Measurements from ENCODE around the gene RAB31.

GRCh38 chr18:9766076-9766481 is 58.0 kb downstream of the RAB31 start:
- no peak for TF ChIP-seq MLX (CRISPR knock-in tag; IDR thresholded peaks at IDR 0.05)
- TF ChIP-seq IRF2 (CRISPR knock-in tag; IDR thresholded peaks at IDR 0.05; ENCODE audit: borderline replicate concordance, low read depth): no peak
- no peak for TF ChIP-seq ZNF138 (CRISPR knock-in tag; conservative IDR thresholded peaks at IDR 0.05)

Measured in WTC11 (cell line).